Karpas-422 (cell line): ENCODE data around the gene MALT1. TPM values are rescaled to one million over a fixed set of nuclear protein-coding genes. Genes with fewer than 3 reads are reported as not detected.

Experiments
- DNase-seq: peaks from one replicate; pipeline ENCODE4 v3.0.0-alpha.2; 2015
- H2AFZ ChIP-seq: fragments of 200-600 bp; sonication (generic); 2 replicates; pipeline ENCODE4 v1.6.1; 2014; ENCODE audit warnings: antibody characterized with exemption, low read length, mixed read lengths
- H3K27ac ChIP-seq: fragments of 200-600 bp; sonication (generic); 2 replicates; pipeline ENCODE4 v1.5.1; 2014; ENCODE audit warnings: mild to moderate bottlenecking, low read length, moderate library complexity
- H3K27me3 ChIP-seq: fragments of 200-600 bp; sonication (generic); 2 replicates; pipeline ENCODE4 v1.6.1; 2014; ENCODE audit warnings: low read length, mixed read lengths
- H3K36me3 ChIP-seq: fragments of 200-600 bp; sonication (generic); 2 replicates; pipeline ENCODE4 v1.6.1; 2014; ENCODE audit warnings: low read length, mixed read lengths; ENCODE audit not compliant: insufficient read depth
- H3K4me1 ChIP-seq: fragments of 200-600 bp; sonication (generic); 2 replicates; pipeline ENCODE4 v1.6.1; 2014; ENCODE audit warnings: mild to moderate bottlenecking, low read length, mixed read lengths
- H3K4me2 ChIP-seq: fragments of 200-600 bp; sonication (generic); 2 replicates; pipeline ENCODE4 v1.6.1; 2014; ENCODE audit warnings: low read length, low read depth, mild to moderate bottlenecking; ENCODE audit not compliant: poor library complexity, severe bottlenecking
- H3K4me3 ChIP-seq: fragments of 200-600 bp; sonication (generic); 2 replicates; pipeline ENCODE4 v1.5.1; 2014; ENCODE audit warnings: mild to moderate bottlenecking, antibody characterized with exemption, low read length, mixed read lengths
- H3K79me2 ChIP-seq: fragments of 200-600 bp; sonication (generic); 2 replicates; pipeline ENCODE4 v1.6.1; 2014; ENCODE audit warnings: mild to moderate bottlenecking, low read length, mixed read lengths
- H3K9ac ChIP-seq: fragments of 200-600 bp; sonication (generic); 2 replicates; pipeline ENCODE4 v1.6.0; 2014; ENCODE audit warnings: low read length
- H3K9me2 ChIP-seq: fragments of 200-600 bp; sonication (generic), shearing (Covaris generic); replicated peaks from 2 replicates; pipeline ENCODE4 v1.6.0; 2014; ENCODE audit warnings: mild to moderate bottlenecking, low read length, moderate library complexity; ENCODE audit not compliant: insufficient read depth
- H3K9me3 ChIP-seq: fragments of 300-700, 200-600 bp; sonication (generic); 2 replicates; pipeline ENCODE4 v1.6.1; 2014; ENCODE audit warnings: low read length, mixed read lengths
- H4K20me1 ChIP-seq: fragments of 200-600 bp; sonication (generic); 2 replicates; pipeline ENCODE4 v1.6.1; 2014; ENCODE audit warnings: mild to moderate bottlenecking, antibody characterized with exemption, low read length, low read depth; ENCODE audit not compliant: insufficient read depth
- total RNA-seq: library from RNA; depleted of rRNA; stranded (reverse); fragments of >200 nt; shearing (Covaris generic); gene quantifications from 2 replicates; pipeline ENCODE4 v1.2.3, GENCODE V29; 2014; ENCODE audit warnings: low replicate concordance

MALT1 gene
- total RNA-seq, 1 experiment from 2014 or later = 35.3 TPM

DNA sequence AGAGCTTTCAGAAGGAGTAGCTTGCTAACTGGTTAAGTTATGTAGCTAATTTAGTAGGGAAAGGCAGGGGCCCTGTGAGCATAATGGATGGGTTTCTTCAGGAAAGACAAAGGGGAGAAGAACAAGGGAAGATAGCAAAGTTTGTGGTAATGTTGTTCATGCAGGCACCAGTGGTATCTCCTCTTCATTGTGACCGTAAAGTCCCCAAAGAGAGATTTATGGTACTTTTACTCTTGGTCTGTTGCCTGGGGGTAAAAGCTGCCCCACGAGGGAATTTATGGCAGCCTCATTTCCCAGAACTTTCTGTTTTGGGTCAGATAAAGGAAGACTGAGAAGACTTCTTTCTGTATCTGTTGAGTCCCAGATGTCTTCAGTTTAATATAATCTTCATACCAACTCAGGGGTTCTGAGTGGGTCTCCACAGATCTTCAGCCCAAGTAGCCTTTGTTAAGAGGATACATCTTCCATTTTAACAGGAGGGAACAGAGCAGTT is 27.5 kb downstream of the MALT1 start:
- Histone ChIP-seq H3K9me3 (no peaks in the 10 kb centered on the region), H4K20me1 (no peaks in the 10 kb centered on the region), H3K4me2 (no peak overlapping the region), H3K4me1 (no peaks in the 10 kb centered on the region), H3K27me3 (no peaks in the 10 kb centered on the region), H3K9me2 (no peaks in the 10 kb centered on the region), H3K36me3 (no peaks in the 10 kb centered on the region), H3K79me2 (no peaks in the 10 kb centered on the region), H3K9ac (no peak overlapping the region), H3K27ac (no peak overlapping the region), H2AFZ (no peak overlapping the region), H3K4me3 (no peak overlapping the region)
- DNase-seq = no peak

DNA sequence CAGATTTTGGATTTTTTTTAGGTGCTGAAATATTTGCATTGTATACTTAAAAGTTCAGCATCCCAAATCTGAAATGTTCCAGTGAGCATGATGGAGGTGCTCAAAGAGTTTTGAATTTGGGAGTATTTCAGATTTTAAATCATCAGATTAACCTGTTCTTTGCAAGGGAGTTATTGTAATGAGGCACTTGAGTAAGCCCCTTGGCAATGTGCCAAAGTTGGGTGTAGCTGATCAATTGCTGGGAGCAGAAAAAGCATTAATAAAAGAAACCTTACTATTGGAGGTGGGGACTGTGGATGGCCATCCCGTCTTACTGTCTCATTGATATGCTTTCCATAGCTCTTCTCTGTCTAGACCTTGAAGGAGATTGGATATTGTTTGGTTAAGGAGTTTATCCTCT is 28.3 kb downstream of the MALT1 start:
- no peak overlapping the region for H3K4me2 ChIP-seq
- no peak overlapping the region for H3K4me3 ChIP-seq
- H3K27ac ChIP-seq = no peak overlapping the region
- H3K79me2 ChIP-seq = no peaks in the 10 kb centered on the region
- H3K27me3 ChIP-seq = no peaks in the 10 kb centered on the region
- no peak for DNase-seq
- no peak overlapping the region for H2AFZ ChIP-seq
- no peaks in the 10 kb centered on the region for H4K20me1 ChIP-seq
- H3K9me3 ChIP-seq = no peaks in the 10 kb centered on the region
- H3K36me3 ChIP-seq = no peaks in the 10 kb centered on the region
- H3K9me2 ChIP-seq = no peaks in the 10 kb centered on the region
- H3K9ac ChIP-seq = no peak overlapping the region
- H3K4me1 ChIP-seq = no peaks in the 10 kb centered on the region

DNA sequence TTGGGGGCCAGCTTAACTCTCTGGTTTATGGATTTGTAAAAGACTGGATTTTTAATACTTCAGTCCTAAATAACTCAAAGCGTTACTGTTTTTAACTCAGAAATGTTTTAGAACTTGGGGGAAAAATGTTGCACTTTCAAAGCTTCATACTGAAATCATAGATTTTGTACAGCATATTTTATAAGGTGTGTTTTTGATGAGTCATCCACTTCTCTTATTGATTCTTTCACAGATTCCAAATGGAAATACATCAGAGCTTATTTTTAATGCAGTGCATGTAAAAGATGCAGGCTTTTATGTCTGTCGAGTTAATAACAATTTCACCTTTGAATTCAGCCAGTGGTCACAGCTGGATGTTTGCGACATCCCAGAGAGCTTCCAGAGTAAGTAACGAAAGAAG is 28.9 kb downstream of the MALT1 start:
- DNase-seq = no peak
- H3K9me3 ChIP-seq = no peaks in the 10 kb centered on the region
- H3K9me2 ChIP-seq = no peaks in the 10 kb centered on the region
- H3K4me1 ChIP-seq = no peaks in the 10 kb centered on the region
- H4K20me1 ChIP-seq = no peaks in the 10 kb centered on the region
- H2AFZ ChIP-seq = no peak overlapping the region
- no peak overlapping the region for H3K27ac ChIP-seq
- H3K9ac ChIP-seq = no peak overlapping the region
- H3K79me2 ChIP-seq = no peaks in the 10 kb centered on the region
- H3K27me3 ChIP-seq = no peaks in the 10 kb centered on the region
- no peak overlapping the region for H3K4me2 ChIP-seq
- no peak overlapping the region for H3K4me3 ChIP-seq
- H3K36me3 ChIP-seq = no peaks in the 10 kb centered on the region

DNA sequence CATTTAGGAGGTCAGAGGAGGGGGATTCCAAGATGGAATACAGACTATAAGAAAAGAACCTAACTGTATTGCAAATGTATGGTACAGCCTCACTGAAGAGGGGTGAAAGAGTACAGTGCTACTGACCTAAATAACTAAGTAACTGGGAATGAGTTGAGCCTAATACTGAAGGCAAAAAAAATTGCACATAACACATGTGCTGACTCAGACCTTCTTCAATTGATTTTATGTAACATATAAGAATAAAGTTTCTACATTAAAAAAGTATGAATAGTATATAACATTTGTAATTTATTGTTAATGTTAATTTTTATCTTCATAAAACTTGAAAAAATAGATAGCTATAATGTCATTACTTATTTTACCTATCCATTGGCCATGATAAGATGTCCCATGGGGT is 41.7 kb downstream of the MALT1 start:
- H3K4me1 ChIP-seq = peaks cover 30% of the 10 kb centered on the region
- no peaks in the 10 kb centered on the region for H4K20me1 ChIP-seq
- H3K9me3 ChIP-seq = no peaks in the 10 kb centered on the region
- H2AFZ ChIP-seq = no peak overlapping the region
- H3K36me3 ChIP-seq = no peaks in the 10 kb centered on the region; the same call in 1 of the 2 replicates
- no peak for DNase-seq
- no peak overlapping the region for H3K27ac ChIP-seq
- no peak overlapping the region for H3K9ac ChIP-seq
- H3K27me3 ChIP-seq = no peaks in the 10 kb centered on the region
- no peaks in the 10 kb centered on the region for H3K9me2 ChIP-seq
- H3K4me3 ChIP-seq = no peak overlapping the region
- no peaks in the 10 kb centered on the region for H3K79me2 ChIP-seq
- no peak overlapping the region for H3K4me2 ChIP-seq

DNA sequence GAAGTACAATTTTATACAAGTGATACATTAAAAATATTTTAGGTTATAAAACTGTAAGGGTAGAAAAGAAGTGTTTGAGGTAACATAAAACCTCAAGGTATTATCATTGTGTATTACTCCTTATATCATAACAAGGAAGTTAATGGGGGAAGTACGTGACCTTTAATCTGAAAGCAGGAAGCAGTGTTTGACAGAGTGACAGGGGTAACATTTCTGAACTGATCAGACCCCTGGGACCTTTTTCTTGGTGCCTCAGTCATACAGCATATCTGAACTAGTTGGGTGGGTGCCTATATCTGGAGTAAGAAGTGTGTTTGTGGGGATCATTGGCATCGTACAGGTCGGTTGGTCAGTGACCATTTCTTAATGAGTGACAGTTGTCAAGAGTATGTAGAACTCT is 43.0 kb downstream of the MALT1 start:
- Histone ChIP-seq H4K20me1 (no peaks in the 10 kb centered on the region), H3K27ac (no peak overlapping the region; the same call in 1 of the 2 replicates), H3K9ac (no peak overlapping the region), H3K4me1 (peaks cover 30% of the 10 kb centered on the region), H3K36me3 (no peaks in the 10 kb centered on the region; the same call in 1 of the 2 replicates), H3K79me2 (no peaks in the 10 kb centered on the region), H2AFZ (0 out of 2 replicates have a peak overlapping the region, but pooled peaks have one; percentile 40), H3K9me3 (no peaks in the 10 kb centered on the region), H3K4me2 (no peak overlapping the region), H3K9me2 (no peaks in the 10 kb centered on the region), H3K27me3 (no peaks in the 10 kb centered on the region), H3K4me3 (no peak overlapping the region)
- DNase-seq = peak; percentile 55

DNA sequence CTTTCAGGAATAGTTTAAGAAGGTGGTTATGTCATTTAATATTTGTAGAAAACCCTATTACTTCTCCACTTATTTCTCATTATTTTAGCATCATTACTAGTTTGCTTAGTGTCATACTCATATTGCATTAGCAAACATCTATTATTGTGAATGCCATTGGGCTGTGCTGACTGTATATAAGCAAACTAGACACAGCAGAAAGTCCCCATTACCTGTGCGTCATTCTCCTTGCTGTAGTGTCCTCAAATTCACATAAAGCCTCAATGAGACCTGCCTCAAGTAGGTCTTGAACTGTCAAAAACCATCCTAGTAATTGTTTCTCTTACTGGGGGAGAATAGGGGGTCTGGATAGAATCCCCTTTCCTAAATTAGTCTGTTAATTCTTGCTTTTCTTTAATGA is 43.6 kb downstream of the MALT1 start:
- no peak for DNase-seq
- H3K9me3 ChIP-seq = no peaks in the 10 kb centered on the region
- no peak overlapping the region for H3K4me2 ChIP-seq
- no peak overlapping the region for H3K4me3 ChIP-seq
- no peaks in the 10 kb centered on the region for H4K20me1 ChIP-seq
- H3K4me1 ChIP-seq = peaks cover 30% of the 10 kb centered on the region
- no peaks in the 10 kb centered on the region for H3K79me2 ChIP-seq
- no peak overlapping the region for H3K9ac ChIP-seq
- H2AFZ ChIP-seq = no peak overlapping the region
- no peaks in the 10 kb centered on the region for H3K9me2 ChIP-seq
- H3K27me3 ChIP-seq = no peaks in the 10 kb centered on the region
- no peaks in the 10 kb centered on the region; the same call in 1 of the 2 replicates for H3K36me3 ChIP-seq
- no peak overlapping the region for H3K27ac ChIP-seq

DNA sequence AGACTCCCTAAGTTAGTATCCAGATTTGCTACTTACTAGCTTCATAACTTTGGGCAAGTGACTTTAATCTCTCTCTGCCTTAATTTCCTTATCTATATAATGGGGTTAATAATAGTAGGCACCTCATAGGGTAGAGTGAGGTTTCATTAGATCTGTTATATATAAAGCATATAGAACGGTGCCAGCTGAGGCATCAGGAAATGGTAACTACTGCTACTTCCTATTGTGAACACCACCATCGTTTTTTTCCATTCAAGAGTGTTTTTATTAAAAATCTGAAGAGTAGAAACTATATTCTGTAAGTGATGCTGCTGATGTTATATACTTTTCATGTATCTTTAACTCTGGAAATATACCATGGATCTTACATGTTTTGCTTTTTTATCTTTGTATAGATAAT is 44.3 kb downstream of the MALT1 start:
- no peaks in the 10 kb centered on the region for H3K9me2 ChIP-seq
- peak overlapping the region; percentile 32 for H3K4me2 ChIP-seq
- H3K79me2 ChIP-seq = no peaks in the 10 kb centered on the region
- H3K4me1 ChIP-seq = peaks cover 30% of the 10 kb centered on the region
- no peaks in the 10 kb centered on the region for H4K20me1 ChIP-seq
- no peaks in the 10 kb centered on the region for H3K36me3 ChIP-seq
- no peaks in the 10 kb centered on the region for H3K27me3 ChIP-seq
- peak overlapping the region; percentile 40; the same call in 1 of the 2 replicates for H3K27ac ChIP-seq
- no peak for DNase-seq
- H2AFZ ChIP-seq = 0 out of 2 replicates have a peak overlapping the region, but pooled peaks have one; percentile 10
- H3K9ac ChIP-seq = no peak overlapping the region
- no peak overlapping the region for H3K4me3 ChIP-seq
- H3K9me3 ChIP-seq = no peaks in the 10 kb centered on the region

DNA sequence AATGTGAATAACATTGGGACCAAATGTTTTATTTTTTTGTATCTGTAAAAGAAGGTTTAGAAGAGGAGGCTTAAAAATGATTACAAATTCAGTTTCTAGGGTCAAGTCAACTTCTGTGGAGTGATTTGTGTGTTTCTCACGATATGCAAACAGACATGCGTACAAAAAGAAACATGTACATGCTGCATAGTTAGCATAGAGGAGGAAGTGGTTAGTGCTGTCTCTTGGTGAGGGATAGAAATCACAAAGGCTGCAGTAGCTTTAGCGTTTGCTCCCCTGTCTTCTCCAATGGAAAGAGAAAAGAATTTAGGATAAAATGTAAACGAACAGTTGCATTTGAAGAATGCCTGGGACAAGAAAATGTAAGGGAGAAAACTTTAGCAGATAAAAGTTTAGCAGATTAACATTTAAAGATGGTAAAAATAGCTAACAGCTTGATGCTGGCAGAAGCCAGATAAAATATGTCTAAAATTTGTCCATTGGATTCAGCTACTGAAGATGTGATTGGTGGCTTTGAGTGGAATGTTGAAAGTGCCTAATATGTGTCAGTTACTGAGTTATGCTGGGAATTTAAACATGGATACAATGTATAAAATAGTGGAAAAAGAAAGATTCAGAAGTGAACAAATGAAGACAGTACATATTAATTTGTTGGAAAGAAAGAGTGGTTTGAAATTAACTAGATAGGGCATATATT is 44.9 kb downstream of the MALT1 start:
- Histone ChIP-seq H3K27ac (peak overlapping the region; percentile 40; the same call in 1 of the 2 replicates), H2AFZ (0 out of 2 replicates have a peak overlapping the region, but pooled peaks have one; percentile 10), H3K36me3 (no peaks in the 10 kb centered on the region), H3K4me2 (peak overlapping the region; percentile 32), H3K9ac (no peak overlapping the region), H3K4me3 (no peak overlapping the region), H4K20me1 (no peaks in the 10 kb centered on the region), H3K79me2 (no peaks in the 10 kb centered on the region), H3K9me2 (no peaks in the 10 kb centered on the region), H3K4me1 (peaks cover 30% of the 10 kb centered on the region), H3K9me3 (no peaks in the 10 kb centered on the region), H3K27me3 (no peaks in the 10 kb centered on the region)
- DNase-seq = no peak
